K562 (cell line): ENCODE results near the gene LAMA5. TPM values are rescaled to one million over a fixed set of nuclear protein-coding genes. Genes with fewer than 3 reads are reported as not detected.

Source experiments
- ATAC-seq: fragments of 200-7000 bp; cut with Tn5 transposase; 3 replicates; pipeline ENCODE4 v1.9.1; 2020; ENCODE audit warnings: moderate library complexity
- BruUV-seq: library from RNA; stranded (reverse); fragments of 400-500 nt; replicated peaks from 2 replicates; lab custom pipeline; 2021; lab: Mats Ljungman, UMichigan
- CTCF ChIA-PET: fragments of 300-600 bp; formaldehyde crosslinking; extraction: SDS; loops from one replicate; lab custom pipeline; 2021; ENCODE audit warnings: low intra/inter-chr PET ratio; lab: Yijun Ruan, JAX
- POLR2A ChIA-PET: fragments of 300-600, 350-650 bp; sonication (Branson Sonifier 250); formaldehyde crosslinking; extraction: SDS; loops from one replicate; lab custom pipeline; 2021; ENCODE audit warnings: antibody characterized with exemption, inconsistent platforms; lab: Yijun Ruan, JAX
- DNase-seq, 4 experiments: peaks; one replicate each; pipeline versions ENCODE4 v3.0.0 to v3.0.0-alpha.2; 2011 to 2018; ENCODE audit warnings: low spot score in 3 of 4, mixed read lengths in 3 of 4; ENCODE audit errors: extremely low read depth in 1 of 4
- FAIRE-seq: peaks from 2 replicates; lab custom pipeline; 2011; peaks lifted over from hg19 to GRCh38; lab: Jason Lieb, UNC
- H2AFZ ChIP-seq: 2 replicates; pipeline ENCODE4 v1.6.0; 2011; ENCODE audit warnings: low read depth, low read length, control low read depth, inconsistent platforms
- H3K27ac ChIP-seq: fragments of 200-600 bp; 3 replicates; pipeline ENCODE4 v1.8.0; 2011; ENCODE audit warnings: low read depth, mild to moderate bottlenecking, control low read depth, inconsistent platforms, low read length, moderate library complexity, mixed read lengths; ENCODE audit errors: extremely low read depth
- H3K27me3 ChIP-seq, 2 experiments: fragments of 300-600 bp in 1 of 2; 2 replicates in 1 of 2; 3 replicates in 1 of 2; pipeline versions ENCODE4 v1.6.0 to v1.8.0; 2011; ENCODE audit warnings: inconsistent platforms in 2 of 2, low read length in 2 of 2, mild to moderate bottlenecking in 1 of 2, mixed read lengths in 1 of 2, moderate library complexity in 1 of 2; ENCODE audit not compliant: control insufficient read depth in 2 of 2, insufficient read depth in 2 of 2
- H3K36me3 ChIP-seq: fragments of 300-600 bp; 3 replicates; pipeline ENCODE4 v1.8.0; 2011; ENCODE audit warnings: mild to moderate bottlenecking, low read length, inconsistent platforms; ENCODE audit not compliant: control insufficient read depth, insufficient read depth
- H3K4me1 ChIP-seq, 2 experiments: fragments of 200-600 bp in 1 of 2; replicated peaks in 1 of 2; 2 replicates in 1 of 2; 3 replicates in 1 of 2; pipeline versions ENCODE4 v1.5.1 to v1.8.0; 2011; ENCODE audit warnings: inconsistent platforms in 2 of 2, low read length in 2 of 2, mild to moderate bottlenecking in 1 of 2, mixed read lengths in 1 of 2, moderate library complexity in 1 of 2; ENCODE audit not compliant: control insufficient read depth in 2 of 2, insufficient read depth in 2 of 2
- H3K4me2 ChIP-seq: 2 replicates; pipeline ENCODE4 v1.6.1; 2011; ENCODE audit warnings: low read length, control low read depth, inconsistent platforms, mixed read lengths; ENCODE audit not compliant: insufficient read depth
- H3K4me3 ChIP-seq: fragments of 200-600 bp; sonication (generic), shearing (Covaris generic); 2 replicates; pipeline ENCODE4 v1.5.1; 2016; ENCODE audit warnings: control low read depth, inconsistent platforms
- H3K79me2 ChIP-seq: fragments of 200-600 bp; 3 replicates; pipeline ENCODE4 v1.8.0; 2011; ENCODE audit warnings: low read length, inconsistent platforms; ENCODE audit not compliant: control insufficient read depth, insufficient read depth
- H3K9ac ChIP-seq, 2 experiments: 2 replicates each; pipeline versions ENCODE4 v1.6.0 to v1.6.1; 2011; ENCODE audit warnings: low read depth in 2 of 2, low read length in 2 of 2, control low read depth in 1 of 2, inconsistent platforms in 1 of 2, mild to moderate bottlenecking in 1 of 2, mixed read lengths in 1 of 2; ENCODE audit not compliant: insufficient read depth in 1 of 2
- H3K9me1 ChIP-seq: one replicate; pipeline ENCODE4 v1.6.0; 2011; ENCODE audit warnings: inconsistent platforms, mild to moderate bottlenecking, low read length, moderate library complexity; ENCODE audit not compliant: control insufficient read depth, insufficient read depth
- H3K9me3 ChIP-seq: replicated peaks from 2 replicates; pipeline ENCODE4 v1.5.1; 2011; ENCODE audit warnings: low read depth, low read length, inconsistent platforms; ENCODE audit not compliant: control insufficient read depth, insufficient read depth
- H4K20me1 ChIP-seq: replicated peaks from 2 replicates; pipeline ENCODE4 v1.6.1; 2011; ENCODE audit warnings: low read length, inconsistent platforms, mixed read lengths; ENCODE audit not compliant: control insufficient read depth, insufficient read depth
- MTA2 ChIP-seq: fragments of 450-650 bp; IDR thresholded peaks from 2 replicates; pipeline ENCODE4 v1.6.1; 2016; ENCODE audit warnings: low read depth
- NCOA4 ChIP-seq: fragments of 450-650 bp; IDR thresholded peaks from 2 replicates; pipeline ENCODE4 v1.6.1; 2018; ENCODE audit warnings: mild to moderate bottlenecking; ENCODE audit not compliant: partially characterized antibody
- TFAP4 ChIP-seq: sonication (generic); formaldehyde crosslinking; IDR thresholded peaks from 2 replicates; pipeline ENCODE4 v1.8.0; 2022; ENCODE audit warnings: missing genetic modification reagents, mild to moderate bottlenecking, moderate library complexity, borderline replicate concordance
- ZFX ChIP-seq: sonication (generic); formaldehyde crosslinking; IDR thresholded peaks from 2 replicates; pipeline ENCODE4 v1.8.0; 2022; ENCODE audit warnings: mild to moderate bottlenecking, missing genetic modification reagents, moderate library complexity
- WGBS: fragments of 100-300 bp; shearing (Covaris generic); methylation state at CpG from one replicate; pipeline ENCODE4 v1.1.6; 2016; ENCODE audit warnings: low coverage, mixed read lengths; ENCODE audit not compliant: insufficient coverage; ENCODE audit errors: missing lambda C conversion rate; 5-methylcytosine and 5-hydroxymethylcytosine counted together
- in situ Hi-C: fragments of 300-500 bp; cut with MboI; formaldehyde crosslinking; loops from 4 replicates; pipeline ENCODE4 v1.15.0; 2018; ENCODE audit warnings: inconsistent platforms, mixed read lengths
- intact Hi-C: fragments of 100-400 bp; cut with micrococcal nuclease; formaldehyde crosslinking; loops from 2 replicates; pipeline ENCODE4 v1.14.2; 2022
- polyA plus RNA-seq, 8 experiments: library from polyadenylated mRNA; depleted of rRNA in 4 of 8; stranded (reverse) in 5 of 8; unstranded in 3 of 8; fragments of >200 nt; fragmentation: Nextera tagmentation in 2 of 8; fragmentation: Illumina TruSeq in 1 of 8; extraction: Ambion mirVana in 2 of 8; extraction: Trizol in 1 of 8; gene quantifications; 2 replicates each; pipeline versions ENCODE4 v1.2.1 to v1.2.3, GENCODE V29; 2011 to 2014; ENCODE audit warnings: inconsistent platforms in 1 of 8, missing spikeins in 1 of 8
- total RNA-seq, 7 experiments: library from RNA; depleted of rRNA in 6 of 7; stranded (reverse); fragments of >200 nt in 6 of 7; fragmentation: Illumina TruSeq in 2 of 7; extraction: Trizol in 2 of 7; gene quantifications; 2 replicates each; pipeline versions ENCODE4 v1.2.1 to v1.2.3, GENCODE V29; 2011 to 2021; ENCODE audit warnings: low replicate concordance in 1 of 7
- TF ChIP-seq, protein P1 (sequence below): sonication (generic); formaldehyde crosslinking; IDR thresholded peaks from 2 replicates; pipeline ENCODE4 v1.8.1; 2023; ENCODE audit warnings: mild to moderate bottlenecking, missing genetic modification reagents
- TF ChIP-seq, protein P2 (sequence below), 2 experiments: fragments of 450-650 bp; formaldehyde crosslinking in 1 of 2; IDR thresholded peaks; 2 replicates each; pipeline versions ENCODE4 v1.4.0 to v1.6.1; 2014 to 2020; ENCODE audit warnings: mild to moderate bottlenecking in 2 of 2, borderline replicate concordance in 1 of 2, low read depth in 1 of 2

Gene LAMA5
- total and polyA plus RNA-seq, 9 of the 15 experiments (the other 6 are each of a cell fraction or from before 2014, with no cell fraction given), result 0.31 to 101 (median 7.8) TPM

- H3K79me2 ChIP-seq, result peaks cover 48% of the 10 kb centered on the region
- peaks cover 10% of the 10 kb centered on the region; the same call in 1 of the 2 replicates for H4K20me1 ChIP-seq
- peak overlapping the region; percentile 78; the same call in 1 of the 2 replicates for H3K4me3 ChIP-seq
- CTCF ChIA-PET, result no interaction called here
- DNase-seq (no peak), FAIRE-seq (peak; percentile 35), ATAC-seq (no peak; the same call in 2 of the 3 replicates)
- peaks cover 55 to 96% of the 10 kb centered on the region in 2 experiments for H3K4me1 ChIP-seq
- in situ Hi-C loops (loop anchor here (5.0 to 10.0 kb wide), 2 partner anchors 58 to 370 kb away; no protein-coding TSS in a partner anchor), intact Hi-C loops (loop anchor here (5.0 kb wide), 1 partner anchor 63 kb away; the partner anchor contains the start of gene ADRM1)
- peak overlapping the region; percentile 85 for H3K4me2 ChIP-seq
- H3K9me1 ChIP-seq, result peaks cover 4% of the 10 kb centered on the region
- peak overlapping the region in 1 of 2 experiments; percentile 96; a peak in 2 of 4 replicates for H3K9ac ChIP-seq
- no peak overlapping the region for H2AFZ ChIP-seq
- WGBS, result 55% methylated on average over 21 of the region's 27 CpGs
- BruUV-seq, result no TSS peak
- POLR2A ChIA-PET, result interaction anchor here (0.9 to 2.5 kb wide), 8 partner anchors 8 to 64 kb away, joined by 3 to 9 read pairs (median 4); partner anchors contain the start of gene RPS21
- no peaks in the 10 kb centered on the region for H3K27me3 ChIP-seq
- peak overlapping the region; percentile 69; the same call in 2 of the 3 replicates for H3K27ac ChIP-seq
- peaks cover 20% of the 10 kb centered on the region; the same call in 1 of the 3 replicates for H3K36me3 ChIP-seq
- no peaks in the 10 kb centered on the region for H3K9me3 ChIP-seq
- TF ChIP-seq, protein P1, sequence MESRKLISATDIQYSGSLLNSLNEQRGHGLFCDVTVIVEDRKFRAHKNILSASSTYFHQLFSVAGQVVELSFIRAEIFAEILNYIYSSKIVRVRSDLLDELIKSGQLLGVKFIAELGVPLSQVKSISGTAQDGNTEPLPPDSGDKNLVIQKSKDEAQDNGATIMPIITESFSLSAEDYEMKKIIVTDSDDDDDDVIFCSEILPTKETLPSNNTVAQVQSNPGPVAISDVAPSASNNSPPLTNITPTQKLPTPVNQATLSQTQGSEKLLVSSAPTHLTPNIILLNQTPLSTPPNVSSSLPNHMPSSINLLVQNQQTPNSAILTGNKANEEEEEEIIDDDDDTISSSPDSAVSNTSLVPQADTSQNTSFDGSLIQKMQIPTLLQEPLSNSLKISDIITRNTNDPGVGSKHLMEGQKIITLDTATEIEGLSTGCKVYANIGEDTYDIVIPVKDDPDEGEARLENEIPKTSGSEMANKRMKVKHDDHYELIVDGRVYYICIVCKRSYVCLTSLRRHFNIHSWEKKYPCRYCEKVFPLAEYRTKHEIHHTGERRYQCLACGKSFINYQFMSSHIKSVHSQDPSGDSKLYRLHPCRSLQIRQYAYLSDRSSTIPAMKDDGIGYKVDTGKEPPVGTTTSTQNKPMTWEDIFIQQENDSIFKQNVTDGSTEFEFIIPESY (CRISPR knock-in tag), result peak; percentile 79
- TF ChIP-seq NCOA4 (no peak), TFAP4 (CRISPR knock-in tag) (no peak; the same call in 1 of the 2 replicates), MTA2 (no peak), ZFX (peak; percentile 11; the same call in 1 of the 2 replicates)
- TF ChIP-seq, protein P2, sequence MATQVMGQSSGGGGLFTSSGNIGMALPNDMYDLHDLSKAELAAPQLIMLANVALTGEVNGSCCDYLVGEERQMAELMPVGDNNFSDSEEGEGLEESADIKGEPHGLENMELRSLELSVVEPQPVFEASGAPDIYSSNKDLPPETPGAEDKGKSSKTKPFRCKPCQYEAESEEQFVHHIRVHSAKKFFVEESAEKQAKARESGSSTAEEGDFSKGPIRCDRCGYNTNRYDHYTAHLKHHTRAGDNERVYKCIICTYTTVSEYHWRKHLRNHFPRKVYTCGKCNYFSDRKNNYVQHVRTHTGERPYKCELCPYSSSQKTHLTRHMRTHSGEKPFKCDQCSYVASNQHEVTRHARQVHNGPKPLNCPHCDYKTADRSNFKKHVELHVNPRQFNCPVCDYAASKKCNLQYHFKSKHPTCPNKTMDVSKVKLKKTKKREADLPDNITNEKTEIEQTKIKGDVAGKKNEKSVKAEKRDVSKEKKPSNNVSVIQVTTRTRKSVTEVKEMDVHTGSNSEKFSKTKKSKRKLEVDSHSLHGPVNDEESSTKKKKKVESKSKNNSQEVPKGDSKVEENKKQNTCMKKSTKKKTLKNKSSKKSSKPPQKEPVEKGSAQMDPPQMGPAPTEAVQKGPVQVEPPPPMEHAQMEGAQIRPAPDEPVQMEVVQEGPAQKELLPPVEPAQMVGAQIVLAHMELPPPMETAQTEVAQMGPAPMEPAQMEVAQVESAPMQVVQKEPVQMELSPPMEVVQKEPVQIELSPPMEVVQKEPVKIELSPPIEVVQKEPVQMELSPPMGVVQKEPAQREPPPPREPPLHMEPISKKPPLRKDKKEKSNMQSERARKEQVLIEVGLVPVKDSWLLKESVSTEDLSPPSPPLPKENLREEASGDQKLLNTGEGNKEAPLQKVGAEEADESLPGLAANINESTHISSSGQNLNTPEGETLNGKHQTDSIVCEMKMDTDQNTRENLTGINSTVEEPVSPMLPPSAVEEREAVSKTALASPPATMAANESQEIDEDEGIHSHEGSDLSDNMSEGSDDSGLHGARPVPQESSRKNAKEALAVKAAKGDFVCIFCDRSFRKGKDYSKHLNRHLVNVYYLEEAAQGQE (IDR thresholded peaks at IDR 0.05; ENCODE audit: borderline replicate concordance), result no peak
- TF ChIP-seq, protein P2 (CRISPR knock-in tag; IDR thresholded peaks at IDR 0.05; ENCODE audit: low read depth), result no peak
Observed at GRCh38 chr20:62364911-62365736, 2.0 kb downstream of the LAMA5 start.
